ENCODE data around the gene TRIO.

TRIO gene

GRCh38 chr5:14220642-14221041 lies 77.5 kb downstream of the TRIO start:
- Histone ChIP-seq H3K27me3 (no peaks in the 10 kb centered on the region), H3K27ac (peak overlapping the region in 1 of 2 donors; percentile 41), H3K4me3 (no peak overlapping the region), H3K4me1 (peaks cover 0 to 60% (median 44%) of the 10 kb centered on the region in 4 donors), H3K36me3 (no peaks in the 10 kb centered on the region), H3K9me3 (no peaks in the 10 kb centered on the region)
- intact Hi-C loops (cut with DNase I; ENCODE audit: low total_unique reads): no loop called here
- no peak for TF ChIP-seq CTCF (IDR thresholded peaks at IDR 0.05)
- DNase-seq: no peak

- peaks cover 0 to 57% (median 39%) of the 10 kb centered on the region in 4 donors for H3K4me1 ChIP-seq
- intact Hi-C loops (cut with DNase I; ENCODE audit: low total_unique reads): no loop called here
Observed at GRCh38 chr5:14221732-14222131, 78.6 kb downstream of the TRIO start.

GRCh38 chr5:14222206-14222605 lies 79.1 kb downstream of the TRIO start:
- TF ChIP-seq CTCF (IDR thresholded peaks at IDR 0.05): no peak
- H3K27ac ChIP-seq: no peak overlapping the region
- no peak for DNase-seq
- intact Hi-C loops (cut with DNase I; ENCODE audit: low total_unique reads): no loop called here
- H3K4me1 ChIP-seq: peaks cover 0 to 57% (median 34%) of the 10 kb centered on the region in 4 donors
- no peaks in the 10 kb centered on the region for H3K9me3 ChIP-seq
- no peak overlapping the region for H3K4me3 ChIP-seq
- H3K27me3 ChIP-seq: no peaks in the 10 kb centered on the region
- H3K36me3 ChIP-seq: no peaks in the 10 kb centered on the region

More at GRCh38 chr5:14221732-14222131, 78.6 kb downstream of the TRIO start:
- no peaks in the 10 kb centered on the region for H3K36me3 ChIP-seq
- H3K27ac ChIP-seq: no peak overlapping the region
- no peak for TF ChIP-seq CTCF (IDR thresholded peaks at IDR 0.05)
- no peak for DNase-seq
- H3K4me3 ChIP-seq: no peak overlapping the region
- H3K9me3 ChIP-seq: no peaks in the 10 kb centered on the region
- no peaks in the 10 kb centered on the region for H3K27me3 ChIP-seq

GRCh38 chr5:14223372-14223771 lies 80.2 kb downstream of the TRIO start:
- intact Hi-C loops (cut with DNase I; ENCODE audit: low total_unique reads): no loop called here

GRCh38 chr5:14225173-14225834 lies 82.2 kb downstream of the TRIO start:
- no peaks in the 10 kb centered on the region for H3K27me3 ChIP-seq
- H3K27ac ChIP-seq: no peak overlapping the region
- no peak for DNase-seq
- peaks cover 0 to 48% (median 15%) of the 10 kb centered on the region in 4 donors for H3K4me1 ChIP-seq
- no peaks in the 10 kb centered on the region for H3K9me3 ChIP-seq
- no peak overlapping the region for H3K4me3 ChIP-seq
- intact Hi-C loops (cut with DNase I; ENCODE audit: low total_unique reads): no loop called here
- TF ChIP-seq CTCF (IDR thresholded peaks at IDR 0.05): no peak
- no peaks in the 10 kb centered on the region for H3K36me3 ChIP-seq

More at GRCh38 chr5:14223372-14223771, 80.2 kb downstream of the TRIO start:
- H3K36me3 ChIP-seq: no peaks in the 10 kb centered on the region
- peaks cover 0 to 49% (median 28%) of the 10 kb centered on the region in 4 donors for H3K4me1 ChIP-seq
- DNase-seq: no peak
- H3K27ac ChIP-seq: no peak overlapping the region
- H3K9me3 ChIP-seq: no peaks in the 10 kb centered on the region
- H3K27me3 ChIP-seq: no peaks in the 10 kb centered on the region
- H3K4me3 ChIP-seq: no peak overlapping the region
- no peak for TF ChIP-seq CTCF (IDR thresholded peaks at IDR 0.05)
